Epithelial cell of esophagus (primary cell): Measurements from ENCODE around the gene MATN1.

Experiments used
- DNase-seq: peaks from one replicate; pipeline ENCODE4 v3.0.0; 2010; ENCODE audit warnings: low read depth
- H3K4me3 ChIP-seq: 2 replicates; pipeline ENCODE4 v1.5.1; 2011; ENCODE audit warnings: mild to moderate bottlenecking, low read length, control low read depth
- CTCF ChIP-seq: IDR thresholded peaks from 2 replicates; pipeline ENCODE4 v1.5.1; 2011; ENCODE audit warnings: low read depth, mild to moderate bottlenecking, low read length, control low read depth, inconsistent platforms; ENCODE audit not compliant: insufficient read depth; ENCODE audit errors: missing control alignments

Gene MATN1

GRCh38 chr1:30761381-30762151 lies 38.2 kb upstream of the MATN1 start:
- no peak overlapping the region for H3K4me3 ChIP-seq
- TF ChIP-seq CTCF: no peak
- no peak for DNase-seq

GRCh38 chr1:30760596-30761324 lies 37.4 kb upstream of the MATN1 start:
- no peak for TF ChIP-seq CTCF
- DNase-seq: no peak
- H3K4me3 ChIP-seq: no peak overlapping the region

GRCh38 chr1:30759718-30760281 lies 36.4 kb upstream of the MATN1 start:
- no peak for TF ChIP-seq CTCF
- no peak for DNase-seq
- H3K4me3 ChIP-seq: no peak overlapping the region

- DNase-seq: peak; percentile 18
- no peak overlapping the region for H3K4me3 ChIP-seq
- TF ChIP-seq CTCF: no peak
These were observed 35.5 kb upstream of the MATN1 start for GRCh38 chr1:30758785-30759380.

- DNase-seq: no peak
- TF ChIP-seq CTCF: no peak
- H3K4me3 ChIP-seq: no peak overlapping the region
These were observed 34.8 kb upstream of the MATN1 start for GRCh38 chr1:30758121-30758688.

- TF ChIP-seq CTCF: no peak
- no peak for DNase-seq
- no peak within 1 kb of the TSS for H3K4me3 ChIP-seq
These were observed 34.2 kb upstream of the MATN1 start, which contains the start of gene LAPTM5 for GRCh38 chr1:30757352-30758120. LAPTM5 (minus strand) TSS chr1:30757774; CDS start chr1:30757745, 29 bp downstream.
